Astrocyte of the hippocampus (primary cell): ENCODE results near the gene ZG16B.

Experiments
- DNase-seq: peaks from one replicate; pipeline ENCODE4 v3.0.0; 2011; ENCODE audit warnings: low read depth, low spot score

Gene ZG16B

GRCh38 chr16:2825049-2825742 lies 4.9 kb upstream of the ZG16B start:
- no peak for DNase-seq

- DNase-seq, result no peak
Observed at GRCh38 chr16:2825906-2826305, 4.2 kb upstream of the ZG16B start.

- no peak for DNase-seq
Observed at GRCh38 chr16:2826591-2827373, 3.3 kb upstream of the ZG16B start.

- no peak for DNase-seq
Observed at GRCh38 chr16:2827374-2827791, 2.7 kb upstream of the ZG16B start.

- no peak for DNase-seq
Observed at GRCh38 chr16:2827831-2828520, 2.1 kb upstream of the ZG16B start.

GRCh38 chr16:2828521-2828840 lies 1.6 kb upstream of the ZG16B start:
- no peak for DNase-seq

- no peak for DNase-seq
Observed at GRCh38 chr16:2828876-2829430, 1.1 kb upstream of the ZG16B start.

GRCh38 chr16:2830355-2830695 lies 222 bp downstream of the ZG16B start:
- no peak for DNase-seq

- no peak for DNase-seq
Observed at GRCh38 chr16:2831203-2831602, 1.1 kb downstream of the ZG16B start.

GRCh38 chr16:2833776-2834175 lies 3.7 kb downstream of the ZG16B start:
- no peak for DNase-seq

- no peak for DNase-seq
Observed at GRCh38 chr16:2834968-2835367, 4.9 kb downstream of the ZG16B start.

- DNase-seq, result peak; percentile 100
Observed at GRCh38 chr16:2835638-2836493, 5.8 kb downstream of the ZG16B start.

GRCh38 chr16:2836646-2837508 lies 6.8 kb downstream of the ZG16B start:
- DNase-seq, result peak; percentile 62

- peak; percentile 96 for DNase-seq
Observed at GRCh38 chr16:2838928-2839327, 8.8 kb downstream of the ZG16B start.

GRCh38 chr16:2839650-2840450 lies 9.7 kb downstream of the ZG16B start:
- DNase-seq, result no peak

GRCh38 chr16:2840914-2841313 lies 10.8 kb downstream of the ZG16B start:
- DNase-seq, result no peak

GRCh38 chr16:2841606-2842339 lies 11.7 kb downstream of the ZG16B start:
- no peak for DNase-seq

- DNase-seq, result no peak
Observed at GRCh38 chr16:2842340-2843000, 12.4 kb downstream of the ZG16B start.

- DNase-seq, result no peak
Observed at GRCh38 chr16:2843526-2843925, 13.4 kb downstream of the ZG16B start.
